GM18870 (cell line): Measurements from ENCODE around the gene KIZ.
A peak's percentile ranks its signal among the peaks of the same experiment; 100 is the strongest.
"Not testable (repeated sequence)": the region's sequence is repeated elsewhere in the genome, so short reads cannot be mapped to it uniquely, and the experiment has no call there.

Experiments used
- ATAC-seq: cut with Tn5 transposase; IDR thresholded peaks from one replicate; pipeline ENCODE4 v1.9.1; 2021; ENCODE audit warnings: moderate library complexity; ENCODE audit not compliant: unreplicated experiment

Gene KIZ

GRCh38 chr20:21224217-21224616 is 98.3 kb downstream of the KIZ start:
- ATAC-seq: no peak

GRCh38 chr20:21225215-21225947 is 99.5 kb downstream of the KIZ start:
- no peak for ATAC-seq

GRCh38 chr20:21228511-21228910 is 102.6 kb downstream of the KIZ start:
- ATAC-seq: peak; percentile 83

GRCh38 chr20:21229163-21229562 is 103.3 kb downstream of the KIZ start:
- no peak for ATAC-seq

- ATAC-seq: no peak
These were observed 104.3 kb downstream of the KIZ start for GRCh38 chr20:21230220-21230619.

- ATAC-seq: no peak
These were observed 104.8 kb downstream of the KIZ start for GRCh38 chr20:21230686-21231085.

- ATAC-seq: no peak
These were observed 106.8 kb downstream of the KIZ start for GRCh38 chr20:21232546-21233280.

- no peak for ATAC-seq
These were observed 108.4 kb downstream of the KIZ start for GRCh38 chr20:21234324-21234723.

- ATAC-seq: no peak
These were observed 109.1 kb downstream of the KIZ start for GRCh38 chr20:21234806-21235483.

GRCh38 chr20:21235484-21236445 is 109.9 kb downstream of the KIZ start:
- no peak for ATAC-seq

GRCh38 chr20:21237956-21238799 is 112.3 kb downstream of the KIZ start:
- ATAC-seq: no peak

GRCh38 chr20:21238818-21239536 is 113.1 kb downstream of the KIZ start:
- ATAC-seq: no peak

- no peak for ATAC-seq
These were observed 114.5 kb downstream of the KIZ start for GRCh38 chr20:21240394-21240793.

GRCh38 chr20:21241406-21241805 is 115.5 kb downstream of the KIZ start:
- ATAC-seq: no peak

- ATAC-seq: no peak
These were observed 117.9 kb downstream of the KIZ start for GRCh38 chr20:21243811-21244210.

- no peak for ATAC-seq
These were observed 118.9 kb downstream of the KIZ start for GRCh38 chr20:21244808-21245207.

- ATAC-seq: no peak
These were observed 120.3 kb downstream of the KIZ start for GRCh38 chr20:21246161-21246560.

GRCh38 chr20:21247603-21248095 is 121.8 kb downstream of the KIZ start:
- not testable (repeated sequence) for ATAC-seq

- ATAC-seq: no peak
These were observed 125.4 kb downstream of the KIZ start for GRCh38 chr20:21251278-21251677.
